GM12892 (cell line): Measurements from ENCODE around the gene SURF4.
A peak's percentile ranks its signal among the peaks of the same experiment; 100 is the strongest.
"Not testable (repeated sequence)": the region's sequence is repeated elsewhere in the genome, so short reads cannot be mapped to it uniquely, and the experiment has no call there.

Experiments used
- DNase-seq: peaks from one replicate; pipeline ENCODE4 v3.0.0; 2011; ENCODE audit not compliant: insufficient read length
- FAIRE-seq: peaks from 2 replicates; lab custom pipeline; 2011; peaks lifted over from hg19 to GRCh38; lab: Jason Lieb, UNC
- POLR2A ChIP-seq: IDR thresholded peaks from 2 replicates; pipeline ENCODE4 v1.6.1; 2011; ENCODE audit warnings: low read depth, low read length, control low read depth
- POLR2AphosphoS5 ChIP-seq: IDR thresholded peaks from 2 replicates; pipeline ENCODE4 v1.6.1; 2011; ENCODE audit warnings: low read depth, low read length, control low read depth
- TAF1 ChIP-seq: IDR thresholded peaks from 2 replicates; pipeline ENCODE4 v1.6.1; 2011; ENCODE audit warnings: low read depth, mild to moderate bottlenecking, control low read depth, low read length, borderline replicate concordance

The SURF4 gene

DNA sequence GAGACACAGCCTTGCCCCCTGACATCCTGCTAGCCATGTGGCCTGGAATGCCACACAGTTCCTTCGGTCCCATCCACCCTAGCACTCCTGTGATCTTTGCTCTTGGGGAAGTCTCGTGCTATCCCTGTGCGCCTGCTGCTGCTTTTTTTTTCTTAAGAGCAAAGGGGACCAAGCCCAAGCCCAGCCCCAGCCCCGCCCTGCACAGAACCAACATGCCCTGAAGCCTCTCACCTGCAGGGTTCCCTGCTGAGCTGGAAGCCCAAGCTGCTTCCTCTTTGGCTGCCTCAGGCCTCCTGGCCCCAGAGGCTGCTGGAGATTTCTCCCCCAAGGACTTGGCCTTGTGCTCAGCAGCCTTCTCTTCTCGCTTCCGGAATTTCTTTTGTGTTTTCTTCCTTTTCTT is 41.7 kb downstream of the SURF4 start:
- no peak for DNase-seq
- FAIRE-seq: no peak
- TF ChIP-seq POLR2A: no peak

DNA sequence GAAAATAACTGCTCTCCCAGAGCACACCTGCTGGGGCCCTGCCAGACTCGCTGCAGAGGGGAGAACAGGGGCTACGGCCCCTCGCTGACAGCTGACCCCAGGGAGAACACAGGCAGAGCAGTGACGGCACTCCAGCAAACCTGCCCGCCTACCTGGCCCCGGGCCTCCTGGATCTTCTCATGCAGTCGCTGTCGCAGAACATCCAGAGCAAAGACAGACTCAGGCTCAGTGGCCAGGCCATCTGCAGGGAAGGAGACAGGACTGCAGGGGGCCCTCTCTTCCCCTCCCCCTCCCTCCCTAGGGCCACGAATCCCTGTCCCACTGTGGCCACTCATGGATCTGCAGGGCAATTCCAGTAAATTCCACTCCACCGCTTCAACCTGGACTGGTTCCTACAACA is 42.3 kb downstream of the SURF4 start:
- no peak for DNase-seq
- FAIRE-seq: no peak
- no peak for TF ChIP-seq POLR2AphosphoS5
- peak; percentile 33; the same call in 1 of the 2 replicates for TF ChIP-seq POLR2A

DNA sequence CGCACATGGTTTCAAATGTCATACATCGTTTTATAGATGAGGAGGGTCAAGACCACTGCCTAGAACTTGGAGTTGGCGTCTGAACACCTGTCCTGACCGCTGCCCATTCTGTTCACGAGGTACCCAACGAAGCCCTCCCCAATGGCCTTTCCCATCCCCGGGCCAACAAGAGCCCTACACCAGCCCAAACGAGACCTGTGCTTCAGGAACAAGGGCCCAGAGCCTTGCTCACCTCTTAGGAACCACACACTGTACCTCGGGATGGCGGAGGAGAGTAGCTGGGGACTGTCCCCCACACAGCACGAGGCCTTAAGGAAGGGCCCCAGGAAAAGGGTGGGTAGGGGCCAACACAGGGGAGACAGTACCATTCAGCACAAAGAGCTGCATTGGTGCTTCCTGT is 42.8 kb downstream of the SURF4 start:
- FAIRE-seq: no peak
- TF ChIP-seq POLR2A (no peak), POLR2AphosphoS5 (no peak), TAF1 (no peak)
- no peak for DNase-seq

DNA sequence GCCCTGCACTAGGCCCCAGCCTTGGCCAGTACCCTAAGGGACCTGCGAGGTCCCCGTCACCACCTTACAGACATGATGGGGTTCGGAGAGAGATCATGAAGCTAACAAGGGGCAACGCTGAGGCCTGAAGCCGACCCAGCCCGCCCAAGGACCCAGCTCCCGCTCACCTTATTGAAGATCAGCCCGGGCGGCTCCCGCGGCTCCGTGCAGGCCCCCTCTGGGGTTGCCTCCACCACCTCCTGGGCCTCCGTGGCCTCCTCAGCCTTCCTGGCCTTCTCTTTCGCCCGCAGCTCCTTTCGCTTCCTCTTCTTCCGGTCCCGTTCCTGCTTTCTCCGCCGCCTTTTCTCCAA is 43.5 kb downstream of the SURF4 start:
- DNase-seq: no peak
- no peak for TF ChIP-seq POLR2A
- TF ChIP-seq TAF1: no peak
- TF ChIP-seq POLR2AphosphoS5: no peak
- FAIRE-seq: no peak

DNA sequence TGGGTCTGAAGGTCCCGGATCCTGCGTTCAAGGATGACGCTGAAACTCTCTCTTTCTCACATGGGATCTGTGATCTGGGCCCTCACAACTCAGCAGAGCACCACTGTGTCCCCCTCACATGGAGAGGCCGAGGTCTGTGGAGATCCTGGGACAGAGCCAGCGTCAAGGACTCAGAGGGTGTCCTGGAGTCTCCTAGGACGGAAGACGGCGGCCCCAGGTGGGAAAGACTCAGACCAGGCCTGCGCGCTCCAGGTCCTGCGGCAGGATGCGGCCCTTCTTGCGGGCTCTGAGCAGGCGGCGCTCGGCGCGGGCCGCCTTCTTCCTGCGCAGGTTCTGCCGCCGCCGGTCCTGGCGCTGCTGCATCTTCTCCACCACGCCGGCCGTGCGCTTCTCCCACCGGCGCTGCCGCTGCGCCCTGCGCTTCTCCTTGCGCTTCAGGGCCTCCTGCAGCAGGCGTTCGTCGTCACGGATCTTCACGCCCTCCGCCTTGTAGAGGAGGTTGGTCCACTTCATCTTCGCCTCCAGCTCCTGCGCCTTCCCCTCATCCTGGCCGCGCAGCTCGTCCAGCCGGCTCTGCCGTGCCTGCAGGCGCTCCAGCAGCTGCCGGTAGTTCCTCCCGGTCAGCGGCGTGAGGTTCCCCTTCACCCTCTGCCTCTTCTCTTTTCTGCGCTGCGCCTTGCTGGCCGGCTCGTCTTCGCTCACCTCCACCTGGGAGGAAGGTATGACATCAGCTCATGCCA is 44.0 kb downstream of the SURF4 start:
- DNase-seq (no peak), FAIRE-seq (no peak)
- no peak for TF ChIP-seq TAF1
- no peak for TF ChIP-seq POLR2AphosphoS5
- TF ChIP-seq POLR2A: no peak

DNA sequence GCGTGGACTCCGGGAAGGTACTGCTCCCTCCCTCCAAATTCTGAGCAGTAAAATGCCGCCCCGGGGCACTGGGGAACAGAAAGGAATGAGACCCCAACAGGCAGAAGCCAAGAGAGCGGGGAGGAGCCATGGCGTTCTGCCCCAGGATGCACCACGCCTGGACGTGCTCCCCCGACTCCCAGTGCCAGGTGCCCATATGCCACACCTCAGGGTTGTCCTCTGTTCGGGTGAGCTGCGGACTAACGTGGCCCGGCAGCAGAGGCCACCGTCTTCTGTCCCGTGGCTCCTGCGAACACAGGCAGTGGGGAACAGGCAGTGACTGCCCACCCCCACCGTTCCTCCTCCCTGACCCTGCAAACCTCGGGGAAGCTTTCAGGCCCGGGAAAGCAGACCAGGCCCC is 44.6 kb downstream of the SURF4 start:
- no peak for DNase-seq
- FAIRE-seq: no peak
- TF ChIP-seq POLR2AphosphoS5: no peak
- no peak for TF ChIP-seq POLR2A
- no peak for TF ChIP-seq TAF1

DNA sequence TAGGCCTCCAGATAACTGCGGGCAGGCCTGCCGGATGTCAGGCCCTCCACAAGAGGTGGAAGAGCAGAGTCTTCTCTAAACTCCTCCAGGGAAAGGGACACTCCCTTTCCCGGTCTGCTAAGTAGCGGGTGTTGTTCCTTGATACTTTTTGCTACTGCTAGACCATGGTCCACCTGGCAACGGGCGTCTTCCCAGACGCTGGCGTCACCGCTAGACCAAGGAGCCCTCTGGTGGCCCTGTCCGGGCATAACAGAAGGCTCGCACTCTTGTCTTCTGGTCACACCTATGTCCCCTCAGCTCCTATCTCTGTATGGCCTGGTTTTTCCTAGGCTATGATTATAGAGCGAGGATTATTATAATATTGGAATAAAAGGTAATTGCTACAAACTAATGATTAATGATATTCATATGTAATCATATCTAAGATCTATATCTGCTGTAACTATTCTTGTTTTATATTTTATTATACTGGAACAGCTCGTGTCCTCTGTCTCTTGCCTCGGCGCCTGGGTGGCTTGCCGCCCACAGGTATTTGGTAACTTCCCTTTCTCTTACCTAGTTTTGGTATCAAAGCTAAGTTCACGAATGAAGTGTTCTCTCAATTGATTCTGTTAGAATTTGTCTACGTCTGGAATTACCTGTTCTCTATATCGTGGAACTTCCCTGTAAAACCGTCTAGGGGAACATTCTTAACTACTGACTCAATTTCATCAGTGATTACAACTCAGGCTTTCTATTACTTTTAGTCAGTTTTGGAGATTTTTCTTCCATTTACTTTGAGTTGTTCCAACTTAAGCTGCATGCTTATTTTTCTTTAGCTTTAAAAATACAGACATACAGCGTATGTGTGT is 46.3 kb downstream of the SURF4 start:
- not testable (repeated sequence) for DNase-seq, FAIRE-seq

DNA sequence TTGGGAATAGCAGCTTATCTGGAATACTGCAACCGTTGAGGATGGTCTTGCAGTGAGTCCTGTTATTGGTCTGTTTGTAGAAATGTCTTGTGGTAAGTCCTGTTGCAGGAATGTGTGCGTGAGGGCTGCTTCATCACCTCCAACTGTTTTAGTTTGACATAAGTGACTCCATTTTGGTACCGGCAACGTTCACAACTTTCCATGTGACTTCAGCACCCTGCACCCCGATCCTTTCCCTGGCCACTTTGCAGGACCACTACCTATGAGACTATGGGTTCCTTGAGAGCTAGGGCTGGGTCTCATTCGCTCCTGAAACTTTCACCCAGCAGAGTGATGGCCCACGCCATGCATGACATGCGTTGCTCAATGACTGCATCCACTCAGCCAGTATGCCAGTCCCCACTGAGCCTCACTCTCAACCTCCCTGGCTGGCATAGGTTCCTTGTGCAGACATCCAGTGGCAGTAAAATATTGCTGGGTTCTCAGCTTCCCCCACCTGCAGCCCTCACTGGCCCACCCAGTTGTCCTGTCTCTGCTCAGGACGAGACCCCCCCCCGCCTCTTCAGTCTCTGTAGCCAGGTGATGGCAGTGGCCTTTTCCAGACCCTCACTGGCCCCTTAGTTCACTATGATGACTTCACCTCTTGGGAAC is 47.9 kb downstream of the SURF4 start:
- no peak for FAIRE-seq
- DNase-seq: no peak
- TF ChIP-seq POLR2AphosphoS5 (no peak), TAF1 (no peak), POLR2A (no peak)

DNA sequence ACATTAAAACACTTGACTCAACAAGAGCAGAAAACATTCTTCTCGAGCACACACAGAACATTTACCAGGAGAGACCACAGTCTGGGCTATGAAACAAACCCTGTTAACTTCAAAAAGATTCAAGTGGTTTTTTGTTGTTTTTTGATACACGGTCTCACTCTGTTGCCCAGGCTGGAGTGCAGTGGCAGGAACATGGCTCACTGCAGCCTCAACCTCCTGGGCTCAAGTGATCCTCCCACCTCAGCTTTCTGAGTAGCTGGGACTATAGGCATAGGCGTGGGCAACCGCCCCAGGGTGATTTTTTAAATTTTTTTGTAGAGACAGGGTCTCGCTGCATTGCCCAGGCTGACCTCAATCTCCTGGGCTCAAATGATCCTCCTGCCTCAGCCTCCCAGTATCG is 48.8 kb downstream of the SURF4 start:
- not testable (repeated sequence) for FAIRE-seq, DNase-seq

DNA sequence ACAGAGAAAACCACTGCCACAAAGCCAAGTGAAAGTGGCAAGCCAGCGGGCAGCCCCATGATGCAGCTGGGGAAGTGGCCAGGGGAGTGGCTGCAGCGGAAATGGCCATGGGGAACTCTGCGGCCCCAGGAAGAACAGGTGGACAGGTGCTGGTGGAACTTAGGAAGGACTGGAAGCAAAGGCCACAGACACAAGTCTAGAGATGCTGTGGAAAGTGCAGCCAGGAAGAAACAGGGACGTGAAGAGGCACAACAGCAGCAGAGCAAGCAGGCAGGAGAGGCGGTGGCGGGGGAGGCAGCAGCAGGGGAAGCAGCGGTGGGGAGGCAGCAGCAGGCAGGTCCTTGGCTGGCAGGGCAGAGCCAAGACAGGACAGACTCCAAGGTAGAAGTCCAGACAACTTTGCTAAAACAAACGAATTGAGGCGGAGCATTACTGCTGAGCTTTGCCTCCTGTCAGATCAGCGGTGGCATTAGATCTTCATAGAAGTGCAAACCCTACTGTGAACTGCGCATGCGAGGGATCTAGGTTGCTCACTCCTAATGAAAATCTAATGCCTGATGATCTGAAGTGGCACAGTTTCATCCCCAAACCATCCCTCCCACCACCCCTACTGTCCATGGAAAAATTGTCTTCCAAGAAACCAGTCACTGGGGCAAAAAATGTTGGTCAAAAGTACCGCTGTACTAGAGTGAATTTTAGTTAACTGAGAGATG is 51.7 kb downstream of the SURF4 start:
- FAIRE-seq (no peak), DNase-seq (no peak)
- TF ChIP-seq POLR2A (no peak), TAF1 (no peak), POLR2AphosphoS5 (no peak)

DNA sequence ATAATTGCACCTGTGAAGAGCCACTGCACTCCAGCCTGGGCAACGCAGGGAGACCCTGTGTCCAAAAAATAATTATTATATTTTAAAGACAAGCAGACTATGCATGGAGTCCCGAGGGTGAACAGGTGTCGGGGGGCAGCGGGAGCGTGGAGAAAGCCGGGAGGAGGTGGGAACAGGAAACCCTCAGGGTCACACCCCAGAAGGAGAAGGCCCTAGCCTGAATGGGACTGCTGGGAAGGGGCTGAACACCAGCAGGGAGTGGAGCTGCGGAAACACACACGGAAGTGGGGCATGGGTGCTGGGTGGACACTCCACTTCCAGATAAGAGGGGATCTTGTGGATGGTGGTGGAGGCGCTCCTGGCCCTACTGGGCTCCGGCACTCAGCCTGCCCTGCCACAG is 52.6 kb downstream of the SURF4 start:
- DNase-seq (no peak), FAIRE-seq (no peak)
- no peak for TF ChIP-seq POLR2AphosphoS5
- no peak for TF ChIP-seq TAF1
- no peak for TF ChIP-seq POLR2A
